ENCODE results near the gene METTL16. TPM values are rescaled to one million over a fixed set of nuclear protein-coding genes. Genes with fewer than 3 reads are reported as not detected.

The METTL16 gene
- total RNA-seq, 1 experiment from 2014 or later, result 54.1 TPM

- TF ChIP-seq IRF2 (CRISPR knock-in tag; IDR thresholded peaks at IDR 0.05; ENCODE audit: borderline replicate concordance, low read depth), result no peak
- TF ChIP-seq PRRX2 (CRISPR knock-in tag; IDR thresholded peaks at IDR 0.05), result no peak
- TF ChIP-seq ZNF219 (CRISPR knock-in tag; IDR thresholded peaks at IDR 0.05; ENCODE audit: borderline replicate concordance), result no peak
- TF ChIP-seq CBFB (CRISPR knock-in tag; IDR thresholded peaks at IDR 0.05; ENCODE audit: low read depth), result no peak
- no peak for TF ChIP-seq ZBTB43 (CRISPR knock-in tag; IDR thresholded peaks at IDR 0.05)
- TF ChIP-seq ESRRA (CRISPR knock-in tag; IDR thresholded peaks at IDR 0.05; ENCODE audit: borderline replicate concordance), result no peak
These were observed 57.8 kb downstream of the METTL16 start (continued) for GRCh38 chr17:2453866-2454265.

GRCh38 chr17:2453325-2453724 lies 58.4 kb downstream of the METTL16 start:
- no peak for TF ChIP-seq ETV6 (CRISPR knock-in tag; IDR thresholded peaks at IDR 0.05)
- TF ChIP-seq ATF6 (CRISPR knock-in tag; IDR thresholded peaks at IDR 0.05), result no peak
- TF ChIP-seq ERG (CRISPR knock-in tag; IDR thresholded peaks at IDR 0.05), result no peak
- TF ChIP-seq ZNF281 (CRISPR knock-in tag; IDR thresholded peaks at IDR 0.05), result no peak
- no peak for TF ChIP-seq AR (CRISPR knock-in tag; IDR thresholded peaks at IDR 0.05)
- TF ChIP-seq TEAD4 (CRISPR knock-in tag; IDR thresholded peaks at IDR 0.05), result no peak
- no peak for TF ChIP-seq MYBL2 (CRISPR knock-in tag; IDR thresholded peaks at IDR 0.05)
- TF ChIP-seq JUN (CRISPR knock-in tag; IDR thresholded peaks at IDR 0.05), result no peak
- TF ChIP-seq HMGA2 (CRISPR knock-in tag; IDR thresholded peaks at IDR 0.05), result no peak
- TF ChIP-seq SMAD3 (CRISPR knock-in tag; IDR thresholded peaks at IDR 0.05; ENCODE audit: borderline replicate concordance), result no peak
- no peak for TF ChIP-seq ZNF232 (CRISPR knock-in tag; IDR thresholded peaks at IDR 0.05)
- ChIA-PET CTCF (interaction anchor here (1.3 kb wide), 1 partner anchor 71 kb away, joined by 3 read pairs; no protein-coding TSS in a partner anchor), POLR2A (no interaction called here)
- no peak for ATAC-seq
- Mint-ChIP-seq H3K4me1 (peaks cover 6% of the 10 kb centered on the region; the same call in 1 of the 2 replicates), H3K9me3 (peaks cover 5% of the 10 kb centered on the region), H3K27me3 (ENCODE audit: low read depth) (no peaks in the 10 kb centered on the region), H3K36me3 (peaks cover 24% of the 10 kb centered on the region), H3K27ac (peak overlapping the region; percentile 50), H3K4me3 (no peak overlapping the region)
- DNase-seq (ENCODE audit: low spot score), result no peak
